Measurements from ENCODE around the gene AGBL1. TPM values are rescaled to one million over a fixed set of nuclear protein-coding genes. Genes with fewer than 3 reads are reported as not detected.

Gene AGBL1
- total and polyA plus RNA-seq, 7 donors = 0.96 to 34.8 (median 6.6) TPM

GRCh38 chr15:87045746-87046145 lies 966.1 kb downstream of the AGBL1 start:
- ATAC-seq (no peak), DNase-seq (no peak)
- intact Hi-C loops (cut with DNase I) = no loop called here
- H3K27me3 ChIP-seq (ENCODE audit: insufficient read depth in 3 of 3, low read length in 2 of 3) = no peaks in the 10 kb centered on the region
- no peak overlapping the region for H3K27ac ChIP-seq
- no peak overlapping the region for H3K4me3 ChIP-seq
- H3K9me3 ChIP-seq = no peaks in the 10 kb centered on the region
- 76 to 100% (median 95%) methylated on average over 1 of the region's 1 CpG for WGBS, 3 donors
- TF ChIP-seq CTCF (IDR thresholded peaks at IDR 0.05) = no peak
- H3K4me1 ChIP-seq = no peaks in the 10 kb centered on the region
- H3K36me3 ChIP-seq (ENCODE audit: insufficient read depth in 1 of 2, low read depth in 1 of 2) = no peaks in the 10 kb centered on the region

GRCh38 chr15:87047203-87047965 lies 967.7 kb downstream of the AGBL1 start:
- no peak for ATAC-seq
- Histone ChIP-seq H3K27me3 (ENCODE audit: insufficient read depth in 3 of 3, low read length in 2 of 3) (no peaks in the 10 kb centered on the region), H3K36me3 (ENCODE audit: insufficient read depth in 1 of 2, low read depth in 1 of 2) (no peaks in the 10 kb centered on the region), H3K27ac (no peak overlapping the region), H3K9me3 (no peaks in the 10 kb centered on the region), H3K4me3 (no peak overlapping the region), H3K4me1 (no peaks in the 10 kb centered on the region)
- WGBS, 3 donors = 59 to 68% (median 60%) methylated on average over 4 of the region's 4 CpGs
- DNase-seq = no peak
- TF ChIP-seq CTCF (IDR thresholded peaks at IDR 0.05) = no peak
- intact Hi-C loops (cut with DNase I) = no loop called here

All from psoas muscle (tissue), 8 donors.